HG02885 (cell line): ENCODE data around the gene UBAP1.
"Not testable (repeated sequence)": the region's sequence is repeated elsewhere in the genome, so short reads cannot be mapped to it uniquely, and the experiment has no call there.

Experiments
- ATAC-seq: cut with Tn5 transposase; IDR thresholded peaks from one replicate; pipeline ENCODE4 v1.9.1; 2021; ENCODE audit warnings: mild to moderate bottlenecking; ENCODE audit not compliant: unreplicated experiment, poor library complexity

The UBAP1 gene

GRCh38 chr9:34218446-34218845, 39.6 kb downstream of the UBAP1 start:
- ATAC-seq: no peak

GRCh38 chr9:34219421-34219820, 40.6 kb downstream of the UBAP1 start:
- no peak for ATAC-seq

GRCh38 chr9:34220218-34220617, 41.4 kb downstream of the UBAP1 start:
- ATAC-seq: no peak

- no peak for ATAC-seq
Measured at GRCh38 chr9:34224349-34224748, 45.5 kb downstream of the UBAP1 start.

GRCh38 chr9:34226144-34226760, 47.4 kb downstream of the UBAP1 start:
- ATAC-seq: not testable (repeated sequence)

GRCh38 chr9:34227445-34227844, 48.6 kb downstream of the UBAP1 start:
- no peak for ATAC-seq

- no peak for ATAC-seq
Measured at GRCh38 chr9:34230556-34230955, 51.7 kb downstream of the UBAP1 start.

- no peak for ATAC-seq
Measured at GRCh38 chr9:34232201-34232600, 53.4 kb downstream of the UBAP1 start.

- no peak for ATAC-seq
Measured at GRCh38 chr9:34233672-34234071, 54.8 kb downstream of the UBAP1 start.

- ATAC-seq: no peak
Measured at GRCh38 chr9:34237836-34238235, 59.0 kb downstream of the UBAP1 start.

- ATAC-seq: no peak
Measured at GRCh38 chr9:34240006-34240405, 61.2 kb downstream of the UBAP1 start.

- no peak for ATAC-seq
Measured at GRCh38 chr9:34242830-34243229, 64.0 kb downstream of the UBAP1 start.

GRCh38 chr9:34245212-34245611, 66.4 kb downstream of the UBAP1 start:
- not testable (repeated sequence) for ATAC-seq

GRCh38 chr9:34246453-34246852, 67.6 kb downstream of the UBAP1 start:
- ATAC-seq: no peak

GRCh38 chr9:34247782-34248181, 68.9 kb downstream of the UBAP1 start:
- ATAC-seq: not testable (repeated sequence)

GRCh38 chr9:34249274-34249673, 70.4 kb downstream of the UBAP1 start:
- ATAC-seq: no peak

- no peak for ATAC-seq
Measured at GRCh38 chr9:34250721-34251120, 71.9 kb downstream of the UBAP1 start.

- no peak for ATAC-seq
Measured at GRCh38 chr9:34252016-34252415, 73.2 kb downstream of the UBAP1 start.

- peak; percentile 64 for ATAC-seq
Measured at GRCh38 chr9:34252670-34253459, 74.0 kb downstream of the UBAP1 start.

GRCh38 chr9:34253460-34253837, 74.6 kb downstream of the UBAP1 start:
- no peak for ATAC-seq

- no peak for ATAC-seq
Measured at GRCh38 chr9:34254141-34254913, 75.5 kb downstream of the UBAP1 start.
